CD4-positive, alpha-beta T cell treated with Interleukin-6 for 4 hours (primary cell): Measurements from ENCODE around the gene TUBA4A.
A peak's percentile ranks its signal among the peaks of the same experiment; 100 is the strongest.

Source experiments
- DNase-seq: peaks from one replicate; pipeline ENCODE4 v3.0.0-alpha.2; 2020; ENCODE audit warnings: mixed read lengths

Gene TUBA4A

GRCh38 chr2:219286436-219287115 lies 32.9 kb upstream of the TUBA4A start:
- no peak for DNase-seq

DNA sequence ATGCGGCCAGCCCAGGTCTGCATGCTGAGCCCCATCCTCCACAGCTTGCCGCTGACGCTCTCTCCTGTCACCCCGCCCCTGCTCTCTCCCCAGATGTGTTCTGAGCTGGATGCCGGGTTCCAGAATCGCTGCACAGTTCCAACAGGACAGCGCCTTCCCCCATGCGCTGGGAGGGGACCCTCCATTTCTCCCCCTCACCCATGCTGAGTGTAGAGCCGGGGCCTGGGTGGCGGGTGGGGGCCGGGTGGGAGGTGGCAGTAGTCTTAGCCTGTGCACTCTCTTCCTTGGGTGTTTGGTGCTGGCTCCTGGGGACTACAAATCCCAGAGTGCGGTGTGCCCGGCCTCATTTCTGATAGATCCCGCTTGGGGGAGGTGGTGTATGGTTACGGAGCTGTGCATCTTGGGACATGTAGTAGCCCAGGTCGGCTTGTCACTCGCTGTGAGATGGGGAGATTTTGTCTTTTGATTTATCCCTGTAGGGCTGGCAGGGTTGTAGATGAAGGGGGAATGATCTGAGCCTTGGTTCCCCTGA lies 32.2 kb upstream of the TUBA4A start:
- no peak for DNase-seq

DNA sequence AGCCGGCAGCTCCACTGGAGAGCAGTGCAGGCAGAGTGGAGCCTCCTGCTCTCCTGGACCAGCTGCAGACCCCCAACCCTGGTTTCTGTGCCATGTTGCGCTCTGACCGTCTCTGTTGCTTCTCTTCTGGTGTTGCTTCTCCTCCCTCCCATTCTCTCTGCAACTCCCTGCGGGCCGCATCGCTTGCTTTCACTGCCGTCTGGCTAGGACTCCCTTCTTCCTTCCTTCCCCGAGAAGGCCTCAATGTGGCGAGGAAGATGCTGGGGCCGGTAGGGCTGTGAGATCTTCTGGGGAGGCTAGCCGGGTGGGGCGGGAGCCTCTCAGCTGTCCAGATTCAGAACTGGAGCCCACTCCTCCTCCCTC lies 31.6 kb upstream of the TUBA4A start:
- no peak for DNase-seq

GRCh38 chr2:219284501-219285372 lies 31.0 kb upstream of the TUBA4A start:
- DNase-seq: no peak

GRCh38 chr2:219282943-219283581 lies 29.3 kb upstream of the TUBA4A start:
- DNase-seq: no peak

DNA sequence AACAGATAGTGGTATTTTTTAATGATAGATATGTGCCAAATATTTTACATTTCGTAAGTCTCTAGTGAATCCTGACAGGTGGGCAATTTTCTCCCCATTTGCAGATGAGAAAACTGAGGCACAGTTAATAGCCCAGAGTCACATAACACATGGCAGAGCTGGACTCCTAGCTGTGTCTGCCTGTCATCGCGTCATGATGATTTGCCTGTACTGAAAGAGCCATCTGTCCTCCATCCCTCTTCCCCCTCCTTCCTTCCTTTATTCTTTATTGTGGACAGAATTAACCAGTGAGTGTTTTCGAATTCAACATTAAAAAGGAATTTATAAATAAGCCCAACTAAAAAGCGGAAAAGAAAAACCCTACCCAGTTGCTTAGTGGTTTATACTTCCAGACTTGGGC lies 28.7 kb upstream of the TUBA4A start:
- no peak for DNase-seq

- no peak for DNase-seq
These were observed 27.9 kb upstream of the TUBA4A start for GRCh38 chr2:219281588-219281987.

DNA sequence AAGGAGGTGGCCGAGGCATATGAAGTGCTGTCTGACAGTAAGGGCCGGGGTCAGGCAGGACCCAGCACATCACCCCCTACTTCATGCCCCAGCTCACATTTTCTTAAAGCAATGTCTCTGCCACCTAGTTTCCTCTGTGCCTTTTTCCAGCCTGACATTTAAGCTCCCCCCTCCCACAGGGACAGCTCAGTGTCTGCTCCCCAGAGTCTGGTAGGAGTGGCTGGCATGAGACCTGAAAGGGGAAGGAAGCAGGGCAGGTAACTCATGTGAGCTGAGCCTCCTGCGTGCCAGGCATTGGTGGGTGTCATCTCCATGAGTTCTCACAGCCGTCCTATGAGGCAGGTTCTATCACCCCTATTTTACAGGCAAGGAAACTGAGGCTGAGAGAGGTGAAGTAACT lies 26.9 kb upstream of the TUBA4A start:
- no peak for DNase-seq

- DNase-seq: no peak
These were observed 26.3 kb upstream of the TUBA4A start for GRCh38 chr2:219279916-219280516.

GRCh38 chr2:219279151-219279915 lies 25.6 kb upstream of the TUBA4A start, which contains the start of gene DNAJB2:
TSS of gene DNAJB2 (plus strand) at chr2:219279366. CDS start at chr2:219279834, 468 bp downstream.
- DNase-seq: peak; percentile 99

DNA sequence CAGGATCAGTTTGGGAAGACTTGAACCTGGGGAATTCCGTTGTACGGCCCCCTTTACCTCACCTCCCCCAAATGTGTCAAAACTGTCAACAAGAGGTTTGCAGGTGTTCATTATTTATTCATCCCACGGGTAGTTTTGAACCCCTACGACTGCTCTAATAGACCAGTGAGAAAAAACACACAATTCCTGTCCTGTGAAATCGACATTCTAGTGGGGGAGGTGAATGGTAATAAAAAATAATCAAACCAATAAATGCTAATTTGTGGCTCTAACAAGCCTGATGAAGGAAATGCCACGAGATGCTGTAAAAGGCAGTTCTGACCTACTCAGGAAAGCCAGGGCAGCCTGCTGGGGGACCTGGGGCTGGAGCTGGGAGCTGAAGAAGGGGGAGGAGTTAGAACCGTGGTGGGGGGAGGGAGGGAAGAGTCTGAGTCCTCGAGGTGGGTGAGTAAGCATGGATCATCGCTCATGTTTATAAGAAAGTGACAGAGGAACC lies 25.0 kb upstream of the TUBA4A start:
- DNase-seq: no peak

- DNase-seq: peak; percentile 78
These were observed 24.3 kb upstream of the TUBA4A start for GRCh38 chr2:219277703-219278654.

DNA sequence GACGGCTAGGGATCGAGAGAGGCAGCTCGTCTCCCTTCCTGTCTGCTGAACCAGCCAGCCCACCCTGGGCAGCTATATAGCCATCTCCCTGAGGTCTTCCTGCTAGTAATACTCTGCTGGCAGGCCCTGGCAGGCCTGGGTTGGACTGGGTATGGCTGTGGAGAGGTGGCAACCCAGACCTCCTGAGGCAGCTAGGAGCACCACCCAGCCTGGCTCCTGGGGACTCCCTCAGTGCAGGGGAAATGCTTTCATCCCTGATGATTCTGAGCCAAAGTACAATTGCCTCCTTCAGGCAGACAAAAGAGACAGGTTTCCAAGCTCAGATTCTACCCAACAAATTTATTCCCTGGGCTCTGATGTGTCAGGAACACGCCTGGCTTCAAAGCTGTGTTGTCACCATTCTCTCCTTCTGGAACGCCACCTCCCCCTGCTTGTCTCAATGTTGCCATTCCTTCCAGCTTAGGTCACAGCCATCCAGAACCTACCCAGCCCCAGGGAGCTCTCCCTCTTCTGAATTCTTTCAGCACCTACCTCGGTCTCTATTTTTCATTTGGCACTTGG lies 20.7 kb upstream of the TUBA4A start:
- no peak for DNase-seq

DNA sequence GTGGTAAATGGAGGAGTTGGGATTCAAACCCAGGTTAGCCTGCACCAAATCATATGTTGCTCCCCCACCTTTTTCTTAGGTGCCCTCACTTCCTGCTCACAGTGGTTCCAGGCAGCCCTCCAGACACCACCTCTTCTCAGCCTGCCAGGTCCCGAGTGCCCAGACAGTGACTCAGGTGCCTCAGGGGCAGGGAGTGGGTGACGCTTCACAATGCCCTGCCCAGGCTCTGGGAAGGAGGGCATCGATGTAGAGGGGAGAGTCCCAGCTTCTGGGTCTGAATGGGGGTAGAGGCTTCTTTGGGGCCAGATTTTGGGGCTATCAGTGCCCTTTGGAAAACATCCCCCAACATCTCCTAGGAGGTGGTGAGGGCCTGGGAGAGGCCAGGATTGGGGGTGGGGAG lies 20.2 kb upstream of the TUBA4A start:
- no peak for DNase-seq

DNA sequence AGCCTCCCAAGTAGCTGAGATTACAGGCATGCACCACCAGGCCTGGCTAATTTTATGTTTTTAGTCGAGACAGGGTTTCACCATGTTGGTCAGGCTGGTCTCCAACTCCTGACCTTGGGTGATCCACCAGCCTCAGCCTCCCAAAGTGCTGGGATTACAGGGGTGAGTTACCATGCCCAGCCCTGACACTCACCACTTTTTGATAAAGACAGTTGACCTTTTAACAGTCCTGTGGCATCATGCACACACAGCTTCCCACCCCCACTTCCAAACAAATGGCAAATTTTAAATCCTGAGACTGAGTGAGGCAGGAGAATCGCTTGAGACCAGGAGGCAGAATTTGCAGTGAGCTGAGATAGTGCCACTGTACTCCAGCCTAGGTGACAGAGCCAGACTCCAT lies 19.3 kb upstream of the TUBA4A start:
- DNase-seq: no peak

- no peak for DNase-seq
These were observed 18.6 kb upstream of the TUBA4A start for GRCh38 chr2:219272356-219272755.

DNA sequence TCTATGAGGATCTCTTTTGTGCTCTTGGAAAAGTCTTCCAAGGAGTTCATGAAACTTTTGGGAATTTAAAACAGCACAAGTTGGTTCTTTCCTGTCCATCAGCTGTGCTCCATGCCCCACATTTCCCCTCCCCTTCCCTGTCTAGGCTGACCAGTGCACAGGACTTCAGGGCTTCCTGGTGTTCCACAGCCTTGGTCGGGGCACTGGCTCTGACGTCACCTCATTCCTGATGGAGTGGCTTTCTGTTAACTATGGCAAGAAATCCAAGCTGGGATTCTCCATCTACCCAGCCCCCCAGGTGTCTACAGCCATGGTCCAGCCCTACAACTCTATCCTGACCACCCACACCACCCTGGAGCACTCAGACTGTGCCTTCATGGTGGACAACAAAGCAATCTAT lies 17.3 kb upstream of the TUBA4A start:
- DNase-seq: no peak

- DNase-seq: no peak
These were observed 16.3 kb upstream of the TUBA4A start for GRCh38 chr2:219270055-219270372.

- DNase-seq: no peak
These were observed 15.8 kb upstream of the TUBA4A start for GRCh38 chr2:219269362-219270054.

GRCh38 chr2:219268294-219268693 lies 14.6 kb upstream of the TUBA4A start:
- DNase-seq: no peak
